Gastrocnemius medialis (tissue), 4 donors: ENCODE data around the gene IL23A. TPM values are rescaled to one million over a fixed set of nuclear protein-coding genes. Genes with fewer than 3 reads are reported as not detected.
"Not testable (repeated sequence)": the region's sequence is repeated elsewhere in the genome, so short reads cannot be mapped to it uniquely, and the experiment has no call there.

Source experiments
- ATAC-seq, 2 donors: fragments of 150-250 bp; one replicate each; pipeline ENCODE4 v1.9.1; 2016
- DNase-seq, 2 donors: peaks; one replicate each; pipeline ENCODE4 v3.0.0-alpha.2; 2019
- H3K27ac ChIP-seq, 4 donors: fragments of 200-600 bp; sonication (generic); 1 replicate in 1 of 4; 2 replicates in 3 of 4; pipeline ENCODE4 v1.5.1; 2016 to 2018; ENCODE audit warnings: mild to moderate bottlenecking in 2 of 4, moderate library complexity in 1 of 4
- H3K27me3 ChIP-seq, 3 donors: fragments of 200-600 bp; sonication (generic) in 2 of 3; 1 replicate in 1 of 3; 2 replicates in 2 of 3; pipeline versions ENCODE4 v1.5.1 to v1.6.0; 2016 to 2019; ENCODE audit warnings: mild to moderate bottlenecking in 1 of 3, moderate library complexity in 1 of 3
- H3K36me3 ChIP-seq, 2 donors: fragments of 200-600 bp; sonication (generic) in 1 of 2; one replicate each; pipeline ENCODE4 v1.5.1; 2017 to 2018
- H3K4me1 ChIP-seq, 2 donors: fragments of 200-600 bp; sonication (generic) in 1 of 2; one replicate each; pipeline ENCODE4 v1.5.1; 2016 to 2017; ENCODE audit warnings: mild to moderate bottlenecking in 2 of 2
- H3K4me3 ChIP-seq, 4 donors: fragments of 200-600 bp; sonication (generic) in 3 of 4; 1 replicate in 1 of 4; 2 replicates in 3 of 4; pipeline ENCODE4 v1.5.1; 2016 to 2019; ENCODE audit warnings: mild to moderate bottlenecking in 2 of 4
- H3K9me3 ChIP-seq, 3 donors: fragments of 200-600 bp; sonication (generic) in 2 of 3; 1 replicate in 1 of 3; 2 replicates in 2 of 3; pipeline ENCODE4 v1.5.1; 2016 to 2019
- CTCF ChIP-seq, 5 experiments: fragments of 450-650 bp in 3 of 5; fragments of 200-600 bp in 2 of 5; sonication (generic) in 2 of 5; IDR thresholded peaks in 4 of 5; conservative IDR thresholded peaks in 1 of 5; 1 replicate in 4 of 5; 2 replicates in 1 of 5; pipeline ENCODE4 v1.5.1; 2016 to 2019; ENCODE audit warnings: antibody characterized with exemption in 5 of 5, mild to moderate bottlenecking in 3 of 5, moderate library complexity in 3 of 5
- POLR2A ChIP-seq, 2 donors: fragments of 450-650 bp; IDR thresholded peaks; one replicate each; pipeline ENCODE4 v1.6.1; 2017; ENCODE audit warnings: antibody characterized with exemption in 2 of 2, mild to moderate bottlenecking in 2 of 2, moderate library complexity in 2 of 2
- in situ Hi-C, 4 donors: fragments of 200-750 bp; cut with MboI; loops; one replicate each; pipeline versions ENCODE4 v1.15.0 to v1.8.0; 2017; ENCODE audit warnings: low sequenced_read_pairs in 4 of 4
- intact Hi-C: fragments of 100-400 bp; cut with DNase I; formaldehyde crosslinking; loops from one replicate; pipeline ENCODE4 v1.15.1; 2023; ENCODE audit warnings: low total_unique reads
- total RNA-seq, 4 donors: library from RNA; depleted of rRNA; stranded (reverse); fragments of >200 nt; gene quantifications; one replicate each; pipeline versions ENCODE4 v1.1.0 to v1.2.3, GENCODE V29; 2016

The IL23A gene
- total RNA-seq, 4 donors from 2014 or later, result not detected

- intact Hi-C loops, result no loop called here
- Histone ChIP-seq H3K27me3 (no peaks in the 10 kb centered on the region), H3K36me3 (peaks cover 0 to 36% of the 10 kb centered on the region in 2 donors), H3K4me3 (no peak overlapping the region), H3K9me3 (no peaks in the 10 kb centered on the region), H3K27ac (no peak overlapping the region), H3K4me1 (no peaks in the 10 kb centered on the region)
- DNase-seq, result no peak
- TF ChIP-seq CTCF (IDR thresholded peaks at IDR 0.05 in 4 of 5, conservative IDR thresholded peaks at IDR 0.05 in 1 of 5) (no peak), POLR2A (IDR thresholded peaks at IDR 0.05) (no peak)
- in situ Hi-C loops, result no loop called here
- no peak for ATAC-seq
Observed at GRCh38 chr12:56341616-56342015, 2.9 kb downstream of the IL23A start.

- DNase-seq, H3K4me1 ChIP-seq, H3K9me3 ChIP-seq, intact Hi-C loops, ATAC-seq, H3K4me3 ChIP-seq, H3K27ac ChIP-seq, H3K27me3 ChIP-seq, in situ Hi-C loops: not testable (repeated sequence)
- H3K36me3 ChIP-seq, result peaks cover 0 to 43% of the 10 kb centered on the region in 2 donors
Observed at GRCh38 chr12:56342290-56342689, 3.6 kb downstream of the IL23A start.

- TF ChIP-seq CTCF (IDR thresholded peaks at IDR 0.05 in 4 of 5, conservative IDR thresholded peaks at IDR 0.05 in 1 of 5) (no peak), POLR2A (IDR thresholded peaks at IDR 0.05) (no peak)
- DNase-seq, result no peak
- Histone ChIP-seq H3K27ac (no peak overlapping the region), H3K36me3 (peaks cover 3 to 85% of the 10 kb centered on the region in 2 donors), H3K4me3 (no peak overlapping the region), H3K9me3 (no peaks in the 10 kb centered on the region), H3K4me1 (no peaks in the 10 kb centered on the region), H3K27me3 (no peaks in the 10 kb centered on the region)
- intact Hi-C loops (no loop called here), in situ Hi-C loops (no loop called here)
- peak in 1 of 2 donors; percentile 55 for ATAC-seq
Observed at GRCh38 chr12:56346675-56347074, 8.0 kb downstream of the IL23A start.

DNA sequence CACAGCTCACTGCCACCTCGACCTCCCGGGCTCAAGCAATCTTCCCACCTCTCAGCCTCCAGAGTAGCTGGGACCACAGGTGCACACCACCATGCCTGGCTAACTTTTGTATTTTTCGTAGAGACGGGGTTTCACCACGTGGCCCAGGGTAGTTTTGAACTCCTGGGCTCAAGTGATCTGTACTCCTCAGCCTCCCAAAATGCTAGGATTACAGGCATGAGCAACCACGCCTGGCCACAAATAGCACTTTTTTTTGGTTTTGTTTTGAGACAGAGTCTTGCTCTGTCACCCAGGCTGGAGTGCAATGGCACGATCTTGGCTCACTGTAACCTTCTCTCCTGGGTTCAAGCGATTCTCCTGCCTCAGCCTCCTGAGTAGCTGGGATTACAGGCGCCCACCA is 8.6 kb downstream of the IL23A start:
- H3K9me3 ChIP-seq, in situ Hi-C loops, ATAC-seq, intact Hi-C loops, H3K27ac ChIP-seq, DNase-seq, H3K4me3 ChIP-seq, H3K4me1 ChIP-seq, H3K27me3 ChIP-seq: not testable (repeated sequence)
- H3K36me3 ChIP-seq, result peaks cover 3 to 90% of the 10 kb centered on the region in 2 donors

GRCh38 chr12:56348776-56349175 is 10.1 kb downstream of the IL23A start:
- intact Hi-C loops, result no loop called here

More at GRCh38 chr12:56348776-56349175, 10.1 kb downstream of the IL23A start:
- no peak overlapping the region for H3K27ac ChIP-seq
- no peak overlapping the region for H3K4me3 ChIP-seq
- DNase-seq, result no peak
- peaks cover 3 to 87% of the 10 kb centered on the region in 2 donors for H3K36me3 ChIP-seq
- no peak for ATAC-seq
- H3K4me1 ChIP-seq, result no peaks in the 10 kb centered on the region
- in situ Hi-C loops, result no loop called here
- H3K27me3 ChIP-seq, result no peaks in the 10 kb centered on the region
- TF ChIP-seq CTCF (IDR thresholded peaks at IDR 0.05 in 4 of 5, conservative IDR thresholded peaks at IDR 0.05 in 1 of 5) (no peak), POLR2A (IDR thresholded peaks at IDR 0.05) (no peak)
- H3K9me3 ChIP-seq, result no peaks in the 10 kb centered on the region
